Measurements from ENCODE around the gene GALNTL6. TPM values are rescaled to one million over a fixed set of nuclear protein-coding genes. Genes with fewer than 3 reads are reported as not detected.

The GALNTL6 gene
- polyA plus RNA-seq, 1 donor from 2014 or later: 14.9 TPM

- H4K20me1 ChIP-seq (ENCODE audit: insufficient read depth): no peaks in the 10 kb centered on the region
- H3K9ac ChIP-seq (ENCODE audit: low read length): no peak overlapping the region
- H3K4me3 ChIP-seq (ENCODE audit: low read length): no peak overlapping the region
- no peaks in the 10 kb centered on the region for H3K36me3 ChIP-seq (ENCODE audit: insufficient read depth, low read length)
- H3K27ac ChIP-seq (ENCODE audit: low read length): no peak overlapping the region
- no peaks in the 10 kb centered on the region for H3K79me2 ChIP-seq (replicated peaks; ENCODE audit: insufficient read depth, low read length)
- H2AFZ ChIP-seq (ENCODE audit: low read depth, low read length): no peak overlapping the region
- H3K9me2 ChIP-seq (ENCODE audit: insufficient read depth, low read length): no peaks in the 10 kb centered on the region
- H3K4me2 ChIP-seq (ENCODE audit: low read length): no peak overlapping the region
- no peaks in the 10 kb centered on the region for H3F3A ChIP-seq (ENCODE audit: insufficient read depth, low read length, poor library complexity, severe bottlenecking)
- TF ChIP-seq CTCF (IDR thresholded peaks at IDR 0.05; ENCODE audit: poor library complexity, severe bottlenecking) (no peak), RAD21 (conservative IDR thresholded peaks at IDR 0.05) (no peak), EZH2 (IDR thresholded peaks at IDR 0.05; ENCODE audit: borderline replicate concordance, insufficient read depth, low read length, poor library complexity, severe bottlenecking) (no peak), EP300 (conservative IDR thresholded peaks at IDR 0.05; ENCODE audit: poor library complexity, severe bottlenecking) (no peak), REST (IDR thresholded peaks at IDR 0.05; ENCODE audit: borderline replicate concordance) (no peak), TAF1 (IDR thresholded peaks at IDR 0.05; ENCODE audit: low read depth) (no peak)
- H3K9me3 ChIP-seq (ENCODE audit: low read length): no peaks in the 10 kb centered on the region
- no peaks in the 10 kb centered on the region for H3K27me3 ChIP-seq (ENCODE audit: insufficient read depth, low read depth, low read length)
These were observed 1167.0 kb downstream of the GALNTL6 start for GRCh38 chr4:172980219-172980618.

GRCh38 chr4:172982151-172982590 is 1169.0 kb downstream of the GALNTL6 start:
- Histone ChIP-seq H2AFZ (ENCODE audit: low read depth, low read length) (no peak overlapping the region), H3K27ac (ENCODE audit: low read length) (no peak overlapping the region), H3K9ac (ENCODE audit: low read length) (no peak overlapping the region), H3K9me2 (ENCODE audit: insufficient read depth, low read length) (no peaks in the 10 kb centered on the region), H4K20me1 (ENCODE audit: insufficient read depth) (no peaks in the 10 kb centered on the region), H3K79me2 (replicated peaks; ENCODE audit: insufficient read depth, low read length) (no peaks in the 10 kb centered on the region), H3K27me3 (ENCODE audit: insufficient read depth, low read depth, low read length) (no peaks in the 10 kb centered on the region), H3K4me2 (ENCODE audit: low read length) (no peak overlapping the region), H3K4me3 (ENCODE audit: low read length) (no peak overlapping the region), H3F3A (ENCODE audit: insufficient read depth, low read length, poor library complexity, severe bottlenecking) (no peaks in the 10 kb centered on the region), H3K9me3 (ENCODE audit: low read length) (no peaks in the 10 kb centered on the region), H3K36me3 (ENCODE audit: insufficient read depth, low read length) (no peaks in the 10 kb centered on the region)
- TF ChIP-seq EP300 (conservative IDR thresholded peaks at IDR 0.05; ENCODE audit: poor library complexity, severe bottlenecking) (no peak), POLR2AphosphoS5 (IDR thresholded peaks at IDR 0.05) (no peak), RAD21 (conservative IDR thresholded peaks at IDR 0.05) (no peak), REST (IDR thresholded peaks at IDR 0.05; ENCODE audit: borderline replicate concordance) (no peak), SMC3 (conservative IDR thresholded peaks at IDR 0.05; ENCODE audit: poor library complexity) (no peak), MXI1 (conservative IDR thresholded peaks at IDR 0.05; ENCODE audit: poor library complexity, severe bottlenecking) (no peak), TAF1 (IDR thresholded peaks at IDR 0.05; ENCODE audit: low read depth) (no peak), EZH2 (IDR thresholded peaks at IDR 0.05; ENCODE audit: borderline replicate concordance, insufficient read depth, low read length, poor library complexity, severe bottlenecking) (no peak), CTCF (IDR thresholded peaks at IDR 0.05; ENCODE audit: poor library complexity, severe bottlenecking) (no peak)
